HG02623 (cell line): ENCODE measurements around the gene PARD3B.

Source experiments
- ATAC-seq: cut with Tn5 transposase; IDR thresholded peaks from one replicate; pipeline ENCODE4 v1.9.1; 2021; ENCODE audit warnings: moderate library complexity; ENCODE audit not compliant: unreplicated experiment

The PARD3B gene

DNA sequence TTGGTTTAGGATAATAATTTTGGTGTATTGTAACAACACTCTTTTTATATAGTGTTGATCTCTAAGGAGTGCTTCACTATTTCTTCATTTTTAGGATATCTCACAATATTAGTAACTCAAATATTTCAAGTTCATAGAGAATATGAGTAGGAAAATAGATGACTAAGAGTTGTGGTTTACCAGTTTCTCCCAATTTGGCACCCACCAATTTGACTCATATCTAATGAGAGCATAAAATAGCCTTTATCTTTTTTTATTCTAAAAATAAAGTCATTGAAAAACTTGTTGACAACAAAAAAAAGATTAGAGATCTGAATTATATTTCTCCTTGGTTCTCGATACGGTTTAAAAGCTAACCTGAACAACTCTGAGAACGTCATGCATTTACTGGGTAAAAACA is 204.0 kb downstream of the PARD3B start:
- ATAC-seq, result no peak

DNA sequence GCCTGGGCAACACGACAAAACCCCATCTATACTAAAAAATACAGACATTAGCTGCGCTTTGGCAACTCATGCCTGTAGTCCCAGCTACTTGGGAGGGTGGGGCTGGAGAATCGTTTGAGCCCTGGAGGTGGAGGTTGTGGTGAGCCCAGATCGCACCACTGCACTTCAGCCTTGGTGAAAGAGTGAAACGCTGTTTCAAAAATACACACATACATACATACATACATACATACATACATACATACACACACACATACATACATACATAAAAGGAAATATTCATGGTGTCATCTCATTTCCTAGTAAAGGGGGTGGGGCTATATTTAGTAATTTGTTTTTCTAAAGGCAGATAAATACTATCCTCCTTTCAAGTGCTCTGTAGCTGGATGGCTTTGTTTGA is 205.1 kb downstream of the PARD3B start:
- no peak for ATAC-seq

DNA sequence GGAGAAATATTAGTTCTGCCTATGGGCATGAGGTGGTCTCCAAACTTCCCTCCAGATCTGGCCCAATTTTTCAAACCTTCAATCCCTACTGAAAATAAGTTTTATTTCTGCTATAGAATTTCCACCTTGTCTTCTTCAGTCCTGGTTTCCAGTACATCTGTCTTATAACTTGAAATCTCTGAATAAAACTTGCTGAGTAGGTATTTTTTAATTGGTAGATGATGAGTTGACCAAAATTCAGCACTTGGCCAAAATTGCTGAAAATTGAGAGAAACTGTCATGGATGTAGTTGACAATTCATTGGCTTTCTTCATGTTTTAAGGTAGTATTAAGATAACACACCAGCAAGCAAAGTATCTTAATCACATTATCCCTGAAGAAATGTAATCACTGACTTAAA is 206.2 kb downstream of the PARD3B start:
- no peak for ATAC-seq

DNA sequence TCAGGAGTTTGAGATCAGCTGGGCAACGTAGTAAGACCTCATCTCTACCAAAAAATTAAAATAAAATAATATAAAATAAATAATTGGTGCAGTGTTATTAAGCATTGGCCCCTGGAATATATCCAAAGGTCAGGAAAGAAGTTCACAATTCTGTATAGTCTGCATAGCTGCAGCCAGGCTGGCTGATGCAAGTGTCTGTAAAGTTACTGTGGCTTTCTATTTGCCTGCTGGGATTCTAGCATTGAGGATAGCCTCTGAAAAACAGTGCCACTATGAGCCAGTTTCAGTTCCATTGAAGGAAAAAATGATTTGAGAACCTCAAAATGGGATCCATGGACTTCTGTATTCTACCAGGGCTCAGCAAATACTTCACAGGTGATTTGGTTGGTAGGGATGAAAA is 208.6 kb downstream of the PARD3B start:
- ATAC-seq, result no peak

DNA sequence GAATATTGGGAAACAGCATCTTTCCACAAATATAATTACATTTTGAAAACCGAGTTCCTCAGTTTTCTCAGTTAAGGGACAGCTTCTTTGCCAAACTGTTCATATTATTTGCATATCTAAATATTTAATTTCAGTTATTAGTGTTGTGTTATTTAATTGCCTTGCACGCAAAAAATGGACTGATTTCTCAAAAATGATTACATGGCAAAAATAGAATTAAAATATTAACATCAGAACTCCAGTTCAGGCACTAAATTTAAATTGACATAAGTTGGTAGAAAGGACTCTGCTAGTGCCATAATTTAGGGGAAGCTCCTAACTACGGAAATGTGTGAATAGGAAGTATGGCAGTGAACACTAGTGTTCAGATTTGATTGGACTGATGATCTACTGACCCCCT is 209.6 kb downstream of the PARD3B start:
- no peak for ATAC-seq

DNA sequence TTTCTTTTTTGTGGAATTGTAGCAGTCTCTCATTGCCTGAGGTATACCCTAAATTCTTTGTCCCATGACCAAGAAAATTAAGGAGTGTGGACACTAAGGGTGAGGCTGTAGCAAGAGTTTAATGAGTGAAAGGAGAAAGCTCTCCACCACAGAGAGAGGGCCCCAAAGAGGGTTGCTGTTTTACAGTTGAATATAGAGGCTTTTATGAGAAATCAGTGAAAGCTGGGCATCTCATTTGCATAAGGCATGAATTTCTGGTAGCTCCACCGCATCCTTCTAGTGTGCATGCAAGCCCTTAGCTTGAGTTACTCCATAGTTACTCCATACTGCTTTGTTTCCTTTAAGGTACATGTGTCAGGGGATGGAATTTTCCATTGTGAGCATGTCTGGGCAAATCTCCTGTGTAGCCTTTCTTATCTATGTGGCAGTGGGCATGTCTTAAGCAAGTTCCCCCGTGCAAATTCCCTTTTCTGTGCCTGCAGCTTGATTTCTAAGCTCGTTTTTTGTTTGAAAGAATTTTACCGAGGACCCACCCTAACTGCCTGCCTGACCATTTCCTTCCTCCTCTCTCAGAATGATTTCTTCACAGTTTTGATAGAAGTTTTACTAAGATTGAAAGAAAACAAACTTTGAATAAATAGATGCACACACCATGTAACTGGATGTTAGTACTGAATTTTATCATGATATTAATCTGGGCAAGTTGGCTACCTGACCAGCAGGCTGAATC is 218.9 kb downstream of the PARD3B start:
- no peak for ATAC-seq

DNA sequence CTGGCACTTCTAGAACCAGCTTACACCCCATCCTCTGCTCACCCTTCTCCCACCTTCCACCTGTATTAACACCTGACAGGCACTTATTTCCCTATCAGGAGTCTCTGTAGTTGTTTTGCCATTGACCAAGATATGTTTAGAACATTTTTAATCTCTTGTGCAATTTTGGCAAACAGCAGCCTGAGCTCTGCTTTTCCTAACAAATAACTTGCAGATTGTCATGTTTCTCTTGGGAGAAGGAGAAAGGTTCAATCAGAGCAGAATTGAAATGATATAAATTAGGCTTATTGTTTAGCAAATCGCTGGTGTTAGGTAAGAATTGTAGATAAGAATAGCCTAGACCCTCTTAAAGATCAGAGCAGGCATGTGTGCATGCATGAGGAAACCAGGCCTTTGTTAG is 225.5 kb downstream of the PARD3B start:
- ATAC-seq, result no peak

DNA sequence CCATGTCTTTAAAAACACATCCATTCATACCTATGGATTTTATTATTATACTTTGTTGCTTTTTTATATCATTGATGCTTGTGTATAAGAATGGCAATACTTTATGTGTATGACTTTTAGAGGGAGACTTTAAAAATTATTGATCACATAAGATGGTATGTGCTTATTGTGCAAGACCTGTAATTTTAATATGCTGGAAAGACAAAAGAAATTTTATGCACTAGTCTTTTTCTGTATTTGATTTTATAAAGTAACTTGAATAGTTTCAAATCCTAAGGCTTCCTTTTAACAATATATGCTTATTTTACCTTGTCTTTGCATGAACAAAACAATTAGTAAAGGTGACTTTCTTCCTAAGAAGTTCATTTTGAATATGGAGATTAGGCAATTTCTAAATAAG is 226.4 kb downstream of the PARD3B start:
- no peak for ATAC-seq

DNA sequence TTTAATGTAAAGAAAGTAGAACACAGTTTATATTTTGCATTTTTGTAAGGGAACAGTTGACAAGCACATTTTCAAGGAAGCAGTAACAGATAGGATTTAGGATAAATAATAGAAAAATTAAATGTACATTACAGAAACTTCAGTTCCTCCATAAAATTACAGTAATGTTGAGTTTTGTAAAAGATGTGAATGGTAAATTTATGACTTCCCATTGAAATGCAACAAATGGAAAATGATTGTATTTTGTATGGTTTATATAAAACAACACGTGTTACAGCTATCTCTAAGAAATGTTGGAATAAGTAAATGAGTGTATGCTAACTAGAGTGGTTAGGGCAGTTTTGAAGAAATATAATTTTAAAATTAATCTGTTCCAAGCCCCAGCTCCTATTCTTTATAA is 227.3 kb downstream of the PARD3B start:
- no peak for ATAC-seq

DNA sequence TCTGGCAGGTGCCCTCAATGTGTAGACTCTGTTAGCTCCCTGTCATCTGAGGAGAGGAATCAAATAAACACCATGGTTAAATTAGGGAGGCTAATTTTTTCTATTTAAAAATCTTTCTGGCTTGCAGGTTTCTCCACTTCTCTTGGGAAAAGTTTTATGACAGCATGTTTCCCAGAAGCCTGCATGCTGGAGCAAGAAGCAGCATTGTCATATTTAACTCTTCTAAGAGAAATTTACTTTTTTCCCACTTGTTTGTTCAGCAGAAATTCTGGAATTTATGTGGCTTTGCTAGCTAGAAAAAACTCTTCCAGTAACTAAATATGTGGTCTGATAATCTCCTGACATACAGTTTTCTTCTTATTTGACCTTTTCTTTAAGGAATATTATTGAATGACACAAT is 230.5 kb downstream of the PARD3B start:
- ATAC-seq, result no peak

DNA sequence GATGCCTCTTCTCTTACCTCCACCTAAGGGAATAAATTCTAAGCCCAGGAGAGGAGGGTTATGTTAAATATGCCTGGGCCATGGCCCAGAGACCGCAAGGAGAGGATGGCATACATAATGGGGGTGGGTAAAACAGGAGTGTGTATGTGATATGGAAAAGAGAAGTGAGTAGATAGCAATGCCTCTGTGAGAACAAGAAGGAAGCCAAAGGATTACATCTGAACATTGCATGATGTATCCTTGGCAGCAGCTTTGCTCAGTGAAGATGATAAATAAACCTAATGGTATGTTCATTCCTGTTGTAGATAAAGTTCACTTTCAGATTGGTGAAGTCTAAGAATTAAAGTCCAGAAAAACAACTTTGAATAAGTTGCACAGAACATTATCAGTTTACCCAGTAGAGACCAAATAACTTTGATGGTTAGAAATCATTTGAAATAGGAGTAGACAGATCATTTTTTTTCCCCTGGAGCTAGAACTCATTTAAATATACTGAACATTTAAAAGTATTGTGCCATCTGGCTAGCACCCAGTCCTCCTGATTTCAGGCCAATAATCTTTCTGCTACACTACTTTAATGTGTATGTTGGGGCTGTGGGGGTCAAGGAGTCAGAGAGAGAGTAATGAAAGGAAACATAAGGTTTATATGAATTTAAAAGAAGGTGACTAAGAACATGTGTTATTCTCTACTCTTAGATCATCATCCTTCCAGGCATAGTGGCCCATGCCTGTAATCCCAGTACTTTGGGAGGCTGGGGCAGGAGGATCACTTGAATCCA is 231.7 kb downstream of the PARD3B start:
- no peak for ATAC-seq

DNA sequence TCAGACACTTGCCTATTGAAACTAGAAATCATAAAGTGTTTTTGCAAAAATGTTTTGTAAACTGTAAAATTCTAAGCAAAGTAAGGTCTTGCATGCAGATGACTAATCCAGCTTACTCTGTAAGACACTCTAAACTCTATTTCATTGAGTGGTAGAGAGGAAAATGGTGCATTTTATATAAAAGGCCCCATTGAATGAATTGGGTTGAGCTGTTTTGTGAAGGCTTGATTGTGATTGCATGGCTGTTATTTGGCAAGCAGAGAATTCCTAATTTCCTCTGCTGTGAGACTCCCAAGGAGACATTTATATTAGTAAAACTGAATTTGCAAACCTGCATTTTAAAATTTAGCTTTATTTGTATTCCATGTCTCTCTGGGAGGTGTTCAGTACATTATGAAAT is 234.5 kb downstream of the PARD3B start:
- ATAC-seq, result no peak

DNA sequence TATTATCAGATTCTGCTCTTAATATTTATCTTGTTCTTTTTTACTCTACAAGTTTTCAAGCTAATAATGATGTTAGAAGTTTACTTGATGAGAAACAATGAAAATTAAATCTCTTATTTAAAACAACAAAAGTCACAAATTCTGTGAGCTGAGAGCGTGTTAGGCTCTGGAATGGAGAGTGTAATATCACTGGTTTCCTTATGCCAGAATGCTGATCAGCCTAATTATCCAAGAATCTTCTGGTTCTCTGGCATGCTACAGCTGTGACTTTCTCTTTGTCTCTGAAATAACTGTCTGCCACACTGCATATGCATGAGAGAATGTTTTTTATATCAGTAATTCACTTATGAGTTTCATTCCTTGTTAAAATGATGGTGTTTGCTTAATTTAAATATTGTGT is 236.7 kb downstream of the PARD3B start:
- ATAC-seq, result no peak

DNA sequence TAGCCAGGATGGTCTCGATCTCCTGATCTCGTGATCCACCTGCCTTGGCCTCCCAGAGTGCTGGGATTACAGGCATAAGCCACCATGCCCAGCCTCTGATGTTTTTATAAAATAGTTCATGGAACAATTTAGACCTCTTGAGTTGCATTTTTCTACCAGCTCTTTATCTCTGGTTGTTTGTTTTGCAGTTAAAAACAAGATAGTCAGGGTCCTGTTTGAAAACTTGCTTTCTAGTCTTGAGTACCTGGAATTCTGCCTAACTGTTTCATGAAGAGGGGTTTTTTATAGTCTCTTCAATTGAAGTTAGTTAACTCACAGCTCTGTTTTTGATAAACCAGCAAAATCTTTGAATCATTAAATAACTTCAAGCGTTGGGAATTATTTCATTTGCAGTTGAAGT is 244.8 kb downstream of the PARD3B start:
- no peak for ATAC-seq

DNA sequence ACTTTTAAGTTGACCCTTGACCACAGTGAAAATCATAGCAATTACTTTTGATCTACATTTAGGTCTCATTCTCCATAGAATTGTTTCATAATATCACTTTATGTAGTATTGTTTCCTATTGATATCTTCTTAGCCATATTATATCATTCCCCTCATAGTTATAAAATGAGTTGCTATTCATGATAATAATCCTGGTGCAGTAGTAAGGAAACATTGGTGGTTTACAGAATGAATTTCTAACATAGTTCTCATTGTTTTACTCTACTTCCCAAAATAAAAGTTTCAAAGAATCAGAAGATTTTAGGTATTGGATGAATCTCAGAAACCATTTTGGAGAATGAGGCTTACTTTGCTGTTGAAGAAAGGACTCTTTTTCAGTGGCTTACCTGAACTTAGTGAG is 246.0 kb downstream of the PARD3B start:
- no peak for ATAC-seq

DNA sequence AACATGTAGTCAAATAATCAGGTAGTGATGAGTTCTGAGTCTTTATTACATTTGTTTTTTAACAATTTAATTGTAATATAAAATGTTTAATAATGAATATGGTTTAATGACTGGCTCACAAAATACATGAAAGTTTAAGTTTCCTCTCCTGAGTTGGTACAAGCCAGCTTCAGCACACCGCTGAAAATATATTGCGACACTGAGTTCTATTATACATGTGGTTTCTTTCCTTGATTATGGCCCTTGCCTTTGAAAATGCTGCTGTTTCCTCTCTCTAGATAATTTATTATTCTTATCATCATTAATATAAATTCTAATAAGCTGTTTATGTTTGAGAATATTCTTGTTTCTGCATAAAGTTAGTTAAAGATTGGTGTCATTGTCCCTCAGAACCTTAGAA is 249.3 kb downstream of the PARD3B start:
- no peak for ATAC-seq

DNA sequence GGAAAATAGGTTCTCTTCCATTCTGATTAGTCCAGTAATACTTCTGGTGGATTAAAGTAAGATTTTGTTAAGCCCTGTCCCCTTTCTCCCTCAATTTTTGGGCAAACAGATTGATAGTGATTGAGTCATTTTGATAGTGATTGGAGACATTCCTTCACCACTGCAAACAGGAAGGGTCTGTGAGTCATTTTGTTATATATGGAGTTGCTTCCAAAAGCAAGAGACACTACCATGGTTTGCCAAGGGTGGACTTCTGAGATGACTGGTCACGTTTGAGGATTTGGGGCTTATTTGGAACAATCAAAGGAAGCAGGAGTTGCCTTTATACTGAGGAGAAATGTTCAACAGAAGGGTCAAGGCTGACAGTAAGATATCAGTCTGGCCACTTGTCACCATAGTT is 249.9 kb downstream of the PARD3B start:
- ATAC-seq, result no peak

DNA sequence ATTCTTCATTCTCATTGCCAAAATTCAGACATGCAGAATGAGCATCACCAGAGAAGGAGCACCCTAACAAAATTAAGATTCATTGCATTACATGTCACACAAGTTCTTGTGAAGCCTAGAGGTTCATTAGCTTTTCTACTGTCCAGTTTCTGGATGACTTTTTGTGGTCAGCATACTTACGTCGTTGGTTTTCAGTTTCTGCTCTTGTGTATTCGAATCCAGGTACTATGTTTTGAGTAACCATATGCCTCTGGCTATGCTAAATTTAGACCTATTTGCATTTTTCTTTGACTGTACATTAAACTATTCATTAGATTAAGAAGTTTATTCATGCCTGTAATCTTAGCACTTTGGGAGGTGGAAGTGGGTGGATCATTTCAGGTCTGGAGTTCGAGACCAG is 251.3 kb downstream of the PARD3B start:
- no peak for ATAC-seq

DNA sequence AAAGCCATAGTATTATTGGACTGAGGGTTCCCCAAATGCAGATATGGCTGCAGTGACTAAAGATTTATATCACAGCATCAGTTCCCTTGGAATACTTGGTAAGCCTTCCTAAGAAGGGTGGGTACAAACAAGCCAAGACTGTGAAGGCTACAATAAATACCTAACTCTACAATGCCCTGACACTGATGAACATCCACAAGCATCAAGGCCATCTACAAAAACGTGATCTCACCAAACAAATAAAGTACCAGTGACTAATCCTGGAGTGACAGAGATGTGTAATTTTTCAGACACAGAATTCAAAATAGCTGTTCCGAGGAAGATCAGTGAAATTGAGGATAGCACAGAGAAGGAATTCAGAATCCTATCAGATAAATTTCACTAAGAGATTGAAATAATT is 254.5 kb downstream of the PARD3B start:
- ATAC-seq, result no peak

DNA sequence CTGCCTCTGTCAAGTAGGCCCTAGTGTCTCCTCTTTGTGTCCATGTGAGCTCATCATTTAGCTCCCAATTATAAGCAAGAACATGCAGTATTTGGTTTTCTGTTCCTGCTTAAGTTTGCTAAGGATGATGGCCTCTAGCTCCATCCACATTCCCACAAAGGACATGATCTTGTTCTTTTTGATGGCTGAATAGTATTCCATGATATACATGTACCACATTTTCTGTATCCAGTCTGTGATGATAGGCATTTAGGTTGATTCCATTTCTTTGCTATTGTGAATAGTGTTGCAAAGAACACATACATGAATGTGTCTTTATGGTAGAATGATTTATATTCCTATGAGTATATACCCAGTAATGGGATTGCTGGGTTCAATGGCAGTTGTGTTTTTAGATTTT is 263.2 kb downstream of the PARD3B start:
- ATAC-seq, result no peak

DNA sequence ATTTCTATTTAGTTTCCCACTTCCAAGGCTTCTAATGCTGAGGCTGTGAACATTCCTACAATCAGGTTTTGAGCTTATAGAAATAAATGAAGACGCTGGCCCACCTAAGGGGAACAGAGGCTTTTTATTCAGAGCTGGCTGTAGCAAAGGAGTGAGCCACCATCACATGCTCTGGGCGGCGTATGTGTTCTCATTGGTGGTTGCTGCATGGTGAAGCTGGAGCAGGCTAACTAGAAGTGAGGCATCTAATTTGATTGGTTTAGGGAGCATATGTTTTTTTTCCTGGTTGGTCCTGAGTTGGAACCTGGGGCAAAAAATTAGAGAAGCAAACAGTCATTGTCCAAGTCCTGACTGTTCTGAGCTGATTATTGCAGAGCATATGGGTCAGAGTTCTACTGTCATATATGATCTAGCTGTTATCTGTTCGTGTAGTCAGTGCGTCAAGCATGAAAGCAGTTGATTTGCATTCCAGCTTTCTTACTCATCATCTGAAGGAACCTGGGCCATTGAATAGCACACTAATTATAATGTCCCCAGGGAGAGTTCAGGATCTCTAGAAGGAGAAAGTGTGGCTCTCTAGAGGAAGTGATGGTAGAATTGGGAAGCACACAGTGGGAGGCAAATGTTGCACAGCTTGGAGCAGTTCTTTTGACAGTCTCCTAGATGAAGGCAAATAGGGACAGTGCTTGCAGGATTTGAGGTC is 279.6 kb downstream of the PARD3B start:
- no peak for ATAC-seq

DNA sequence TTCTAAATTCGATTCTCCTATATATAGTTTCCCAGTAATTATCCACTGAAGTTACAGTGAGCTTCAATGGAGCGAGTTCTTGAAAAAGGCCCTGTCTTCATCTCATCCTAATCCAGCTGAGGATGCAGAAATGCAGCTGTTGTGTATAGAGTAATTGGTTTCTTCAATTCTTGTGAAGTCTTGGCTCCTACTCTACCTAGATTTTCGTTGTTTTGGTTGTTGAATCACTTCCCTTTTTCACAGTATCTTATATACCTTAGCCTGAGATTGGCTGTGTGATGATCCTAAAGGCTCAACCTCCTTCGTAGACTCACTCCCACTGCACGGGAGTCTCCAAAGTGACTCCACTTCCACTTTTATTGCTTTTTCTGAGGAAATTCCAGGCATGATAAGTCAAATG is 280.4 kb downstream of the PARD3B start:
- no peak for ATAC-seq
